CD4-positive, alpha-beta T cell treated with Interleukin-6 for 4 hours (primary cell): ENCODE measurements around the gene SHH.

Experiments used
- DNase-seq: peaks from one replicate; pipeline ENCODE4 v3.0.0-alpha.2; 2020; ENCODE audit warnings: mixed read lengths

SHH gene

GRCh38 chr7:155811895-155812761, at the start of gene SHH:
Gene SHH, minus strand, starts transcription at chr7:155812463. Its CDS starts 341 bp downstream, at chr7:155812122.
- no peak for DNase-seq

DNA sequence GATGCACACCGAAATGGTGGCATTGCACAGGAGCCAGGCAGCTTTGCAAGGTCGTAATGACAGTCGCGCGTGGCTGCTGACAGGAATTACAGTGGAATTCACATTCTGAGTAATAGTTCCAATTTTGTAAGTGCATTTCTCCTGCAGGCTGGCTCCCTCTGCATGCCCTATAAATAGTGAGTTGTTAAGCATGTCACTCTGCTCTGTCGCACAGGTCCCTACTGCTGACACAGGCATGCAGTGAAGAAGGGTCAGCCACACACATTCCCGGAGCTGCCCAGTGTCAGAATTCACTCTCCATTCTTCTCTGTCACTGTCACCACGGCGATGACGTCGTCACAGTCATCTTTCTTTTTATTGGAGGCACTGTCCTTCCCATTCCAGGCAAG, 49.2 kb upstream of the SHH start:
- no peak for DNase-seq

- no peak for DNase-seq
These were observed 48.7 kb upstream of the SHH start for GRCh38 chr7:155860840-155861479.

DNA sequence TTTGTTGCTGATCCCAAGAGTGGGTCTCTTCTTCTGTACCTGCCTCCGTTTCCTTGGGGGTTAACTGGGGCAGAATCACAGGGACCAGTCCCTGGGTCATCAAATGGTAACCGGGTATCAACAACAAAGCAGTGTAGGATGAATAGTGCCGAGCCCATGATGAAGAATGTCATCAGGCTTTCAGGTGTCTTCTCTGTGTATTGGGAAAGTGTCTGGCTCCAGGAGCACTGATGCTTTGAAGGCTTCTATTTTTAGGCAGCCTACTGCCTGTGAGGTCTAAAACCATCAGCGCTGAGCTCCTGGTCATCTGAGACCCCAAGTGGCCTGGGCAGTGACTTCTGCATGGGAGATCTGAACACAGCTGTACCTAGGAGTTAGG, 48.2 kb upstream of the SHH start:
- DNase-seq, result no peak

DNA sequence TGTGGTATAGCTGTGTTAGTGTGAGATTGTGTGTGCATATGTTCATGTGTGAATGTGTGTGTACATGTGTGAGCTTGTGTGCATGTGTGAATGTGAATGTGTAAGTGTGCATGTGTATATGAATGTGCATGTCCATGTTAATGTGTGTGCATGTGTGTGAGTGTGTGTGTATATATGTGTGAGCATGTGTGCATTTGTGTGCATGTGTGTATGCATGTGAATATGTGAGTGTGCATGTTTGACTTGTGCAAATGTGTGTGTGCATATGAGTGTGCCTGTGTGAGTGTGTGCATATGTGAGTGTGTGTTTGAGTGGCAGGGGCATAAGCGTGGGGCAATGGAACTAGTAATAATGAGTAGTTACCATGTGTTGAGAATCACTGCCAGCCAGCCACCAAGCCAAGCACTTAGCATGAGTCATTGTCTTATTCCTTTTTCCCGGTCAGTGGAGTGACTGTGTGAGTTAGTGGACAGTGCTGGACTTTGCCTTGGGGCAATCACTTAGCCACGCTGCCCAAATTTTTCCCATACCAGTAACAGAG, 46.3 kb upstream of the SHH start:
- no peak for DNase-seq

DNA sequence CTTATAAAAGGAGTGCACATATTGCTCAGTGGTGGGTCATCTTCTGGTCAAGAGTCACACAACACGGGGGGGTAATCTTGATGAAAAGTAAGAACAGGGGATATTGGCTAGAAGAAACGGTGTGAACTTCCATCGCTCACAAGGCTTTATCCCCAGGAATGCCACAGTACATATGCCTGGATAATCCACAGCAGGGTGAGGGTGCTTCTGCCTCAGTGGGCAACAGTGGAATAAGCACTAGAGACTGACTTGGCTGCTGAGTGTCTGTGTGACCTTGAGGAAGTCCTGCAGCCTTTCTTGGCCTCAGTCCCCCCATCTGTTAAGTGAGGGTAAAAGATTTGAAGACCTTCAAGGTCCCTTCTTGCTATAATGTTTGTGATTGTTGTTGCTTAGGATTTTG, 44.9 kb upstream of the SHH start:
- no peak for DNase-seq

DNA sequence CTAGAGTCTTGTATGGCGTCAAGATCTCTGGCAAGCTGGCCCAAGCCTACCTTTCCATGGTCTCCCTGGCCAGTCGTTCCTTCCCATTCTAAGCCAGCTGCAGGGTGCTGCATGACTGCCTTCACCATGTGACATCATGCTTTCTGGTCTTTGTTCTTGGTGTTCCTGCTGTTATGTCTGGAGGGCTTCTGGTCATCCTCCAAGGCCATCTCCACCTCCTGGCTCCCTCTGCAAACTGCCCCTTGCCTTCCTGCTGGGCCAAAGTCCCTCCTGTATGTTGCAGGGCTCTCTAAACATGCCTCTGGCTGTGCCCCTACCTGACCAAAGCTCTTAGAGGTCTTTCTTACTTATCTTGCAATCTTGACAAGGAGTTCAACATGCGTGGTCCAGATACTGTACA, 44.4 kb upstream of the SHH start:
- no peak for DNase-seq

- DNase-seq, result no peak
These were observed 40.4 kb upstream of the SHH start for GRCh38 chr7:155852426-155853301.

DNA sequence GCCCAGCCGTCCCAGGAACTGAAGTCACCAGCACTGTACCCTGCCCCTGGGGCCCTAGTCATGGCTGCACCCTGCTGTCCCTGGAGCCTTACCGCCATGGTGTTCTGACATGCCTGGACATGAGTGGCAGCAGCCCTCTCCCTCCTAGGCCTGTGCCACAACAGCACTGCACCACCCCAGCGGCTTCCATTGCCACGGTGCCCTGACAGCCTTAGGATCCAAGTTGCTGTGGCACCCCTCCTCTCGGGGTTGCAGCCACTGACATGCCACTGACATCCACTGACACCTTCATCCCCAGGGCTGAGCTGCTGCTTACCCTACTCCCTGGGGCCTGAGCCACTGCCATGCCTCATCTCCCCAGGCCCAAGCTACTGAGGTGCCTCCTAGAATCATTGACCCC, 39.6 kb upstream of the SHH start:
- no peak for DNase-seq

GRCh38 chr7:155850766-155851678, 38.8 kb upstream of the SHH start:
- no peak for DNase-seq

- DNase-seq, result no peak
These were observed 37.8 kb upstream of the SHH start for GRCh38 chr7:155850001-155850436.

GRCh38 chr7:155848691-155849669, 36.7 kb upstream of the SHH start:
- DNase-seq, result no peak

DNA sequence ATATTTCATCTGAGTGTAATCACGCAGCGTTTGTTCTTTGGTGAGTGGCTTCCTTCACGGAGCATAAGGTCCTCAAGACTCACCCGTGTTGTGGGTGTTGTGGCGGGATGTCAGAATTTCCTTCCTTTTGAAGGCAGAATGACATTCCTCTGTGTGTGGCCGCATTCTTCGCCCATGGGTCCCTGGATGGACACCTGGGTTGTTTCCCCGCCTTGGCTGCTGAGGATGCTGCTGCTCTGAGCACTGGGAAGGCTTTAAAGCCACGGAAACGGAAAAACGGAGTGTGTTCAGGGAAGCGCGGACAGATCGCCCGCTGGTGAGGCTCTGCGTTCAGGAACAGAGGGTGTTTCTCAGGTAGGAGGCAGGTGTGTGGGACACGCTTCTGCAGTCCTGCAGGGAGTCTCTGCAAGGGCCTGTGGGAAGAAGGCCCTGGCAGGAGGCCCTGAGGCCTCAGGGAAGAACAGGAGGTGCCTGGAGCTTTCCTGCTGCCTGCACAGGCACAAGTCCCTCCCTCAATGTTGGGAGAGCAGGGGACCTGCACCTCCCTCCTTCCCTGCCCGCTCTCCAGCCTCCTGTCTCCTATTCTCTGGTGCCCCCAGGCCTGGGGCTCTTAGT, 35.7 kb upstream of the SHH start:
- DNase-seq, result no peak

GRCh38 chr7:155846936-155847335, 34.7 kb upstream of the SHH start:
- DNase-seq, result no peak

GRCh38 chr7:155846156-155846555, 33.9 kb upstream of the SHH start:
- no peak for DNase-seq

- no peak for DNase-seq
These were observed 33.0 kb upstream of the SHH start for GRCh38 chr7:155845226-155845625.

DNA sequence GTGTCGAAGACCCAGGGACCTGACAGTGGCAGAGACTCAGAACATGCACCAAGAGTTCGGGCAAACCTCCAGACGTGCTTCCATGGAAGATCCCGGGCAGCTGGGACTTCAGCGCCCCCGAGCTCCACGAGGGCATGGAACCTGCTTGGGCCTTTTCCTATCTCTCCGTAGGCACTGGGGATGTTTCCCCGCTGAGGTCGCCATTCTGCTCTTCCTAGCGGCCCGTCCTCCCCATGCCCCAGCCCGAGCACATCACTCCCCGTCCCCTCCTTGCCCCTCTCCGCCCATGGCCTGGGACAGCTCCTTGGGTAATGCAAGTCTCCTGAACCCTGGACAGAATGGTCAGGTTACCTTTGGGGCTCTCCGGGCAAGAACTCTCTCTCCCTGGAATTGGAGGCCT, 32.3 kb upstream of the SHH start:
- no peak for DNase-seq

DNA sequence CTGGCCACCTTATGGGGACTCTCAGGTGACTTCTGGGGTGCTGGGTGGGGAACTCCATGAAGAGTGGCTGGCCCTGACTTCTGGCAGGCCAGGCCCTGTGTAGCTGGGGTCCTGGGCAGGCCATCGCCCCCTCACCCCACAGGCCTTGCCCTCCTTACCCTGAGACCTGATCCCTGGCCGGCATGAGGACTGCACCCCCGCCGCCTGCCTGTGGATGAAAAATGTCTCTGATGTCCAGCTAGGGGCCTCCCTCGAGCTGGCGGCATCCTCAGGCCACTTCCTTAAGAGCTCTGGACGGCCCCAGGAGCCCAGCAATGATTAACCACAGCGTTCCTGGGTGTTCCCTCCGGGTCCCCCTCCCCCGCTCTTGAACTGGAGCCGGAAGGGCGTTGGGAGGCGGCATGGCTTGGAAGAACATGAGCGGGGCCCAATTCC, 31.8 kb upstream of the SHH start:
- no peak for DNase-seq

DNA sequence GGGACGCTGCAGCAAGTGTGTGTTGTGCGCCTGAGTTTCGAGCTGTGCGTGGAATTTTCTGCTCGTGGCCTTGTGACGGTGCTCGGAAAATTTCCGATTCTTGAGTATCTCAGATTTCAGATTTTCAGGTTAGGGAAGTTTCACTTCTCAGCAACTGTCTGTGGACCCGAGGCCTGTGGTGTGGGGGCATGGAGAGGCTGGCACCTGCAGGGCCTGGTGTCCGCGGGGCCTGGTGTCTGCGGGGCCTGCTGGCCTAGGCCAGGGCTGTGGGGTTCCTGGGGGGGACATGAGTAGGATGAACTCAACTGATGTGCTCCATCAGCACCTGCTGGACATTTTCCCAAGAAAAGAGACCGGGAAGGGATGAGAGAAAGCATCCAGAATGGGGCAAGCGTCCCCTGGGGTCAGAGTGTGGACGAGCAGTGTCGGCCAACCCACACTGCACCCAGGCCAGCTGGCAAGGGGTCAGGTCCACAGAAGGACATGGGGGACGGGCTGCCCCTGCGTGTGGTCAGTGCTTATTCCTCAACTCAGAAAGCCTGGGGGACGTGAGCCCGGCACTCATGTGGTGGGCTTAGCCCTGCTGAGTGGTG, 31.3 kb upstream of the SHH start:
- DNase-seq, result no peak
